Panc1 (cell line): ENCODE measurements around the gene MSMP.

Experiments used
- POLR2AphosphoS5 ChIP-seq: IDR thresholded peaks from 2 replicates; pipeline ENCODE4 v1.6.1; 2012; ENCODE audit warnings: mild to moderate bottlenecking, low read depth, low read length, moderate library complexity
- TCF7L2 ChIP-seq: IDR thresholded peaks from 2 replicates; pipeline ENCODE4 v1.6.1; 2011; ENCODE audit warnings: mild to moderate bottlenecking, low read depth, low read length, inconsistent platforms
- TF ChIP-seq, protein P1 (sequence below): fragments of 450-650 bp; IDR thresholded peaks from 2 replicates; pipeline ENCODE4 v1.5.1; 2017; ENCODE audit warnings: mild to moderate bottlenecking
- TF ChIP-seq, protein P2 (sequence below), 2 experiments: IDR thresholded peaks; 2 replicates each; pipeline ENCODE4 v1.6.1; 2011 to 2012; ENCODE audit warnings: low read depth in 2 of 2, control low read depth in 1 of 2, low read length in 1 of 2, mild to moderate bottlenecking in 1 of 2, moderate library complexity in 1 of 2; ENCODE audit not compliant: insufficient read depth in 1 of 2

DNA sequence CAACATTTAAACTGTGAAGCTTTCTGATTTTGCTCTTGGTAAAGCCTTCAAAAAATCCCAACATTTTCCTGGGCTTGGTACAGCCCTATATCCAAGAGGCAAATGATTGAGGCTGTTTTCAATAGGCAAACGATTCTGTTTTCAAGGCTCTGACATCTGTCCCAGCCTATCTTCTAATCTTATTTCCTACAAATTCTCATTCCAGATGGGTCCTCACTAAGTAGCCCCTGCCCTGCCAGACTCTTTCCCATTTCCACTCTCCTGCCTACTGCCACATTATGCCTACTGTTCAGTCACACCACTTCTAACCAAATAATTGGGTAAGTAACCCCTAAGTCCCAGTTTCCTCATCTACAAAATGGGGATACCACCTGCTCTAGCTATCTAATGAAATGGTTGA is 8.5 kb downstream of the MSMP start:
- TF ChIP-seq, protein P1, sequence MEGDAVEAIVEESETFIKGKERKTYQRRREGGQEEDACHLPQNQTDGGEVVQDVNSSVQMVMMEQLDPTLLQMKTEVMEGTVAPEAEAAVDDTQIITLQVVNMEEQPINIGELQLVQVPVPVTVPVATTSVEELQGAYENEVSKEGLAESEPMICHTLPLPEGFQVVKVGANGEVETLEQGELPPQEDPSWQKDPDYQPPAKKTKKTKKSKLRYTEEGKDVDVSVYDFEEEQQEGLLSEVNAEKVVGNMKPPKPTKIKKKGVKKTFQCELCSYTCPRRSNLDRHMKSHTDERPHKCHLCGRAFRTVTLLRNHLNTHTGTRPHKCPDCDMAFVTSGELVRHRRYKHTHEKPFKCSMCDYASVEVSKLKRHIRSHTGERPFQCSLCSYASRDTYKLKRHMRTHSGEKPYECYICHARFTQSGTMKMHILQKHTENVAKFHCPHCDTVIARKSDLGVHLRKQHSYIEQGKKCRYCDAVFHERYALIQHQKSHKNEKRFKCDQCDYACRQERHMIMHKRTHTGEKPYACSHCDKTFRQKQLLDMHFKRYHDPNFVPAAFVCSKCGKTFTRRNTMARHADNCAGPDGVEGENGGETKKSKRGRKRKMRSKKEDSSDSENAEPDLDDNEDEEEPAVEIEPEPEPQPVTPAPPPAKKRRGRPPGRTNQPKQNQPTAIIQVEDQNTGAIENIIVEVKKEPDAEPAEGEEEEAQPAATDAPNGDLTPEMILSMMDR, result no peak
- TF ChIP-seq POLR2AphosphoS5, result no peak
- no peak for TF ChIP-seq TCF7L2
- TF ChIP-seq, protein P2, sequence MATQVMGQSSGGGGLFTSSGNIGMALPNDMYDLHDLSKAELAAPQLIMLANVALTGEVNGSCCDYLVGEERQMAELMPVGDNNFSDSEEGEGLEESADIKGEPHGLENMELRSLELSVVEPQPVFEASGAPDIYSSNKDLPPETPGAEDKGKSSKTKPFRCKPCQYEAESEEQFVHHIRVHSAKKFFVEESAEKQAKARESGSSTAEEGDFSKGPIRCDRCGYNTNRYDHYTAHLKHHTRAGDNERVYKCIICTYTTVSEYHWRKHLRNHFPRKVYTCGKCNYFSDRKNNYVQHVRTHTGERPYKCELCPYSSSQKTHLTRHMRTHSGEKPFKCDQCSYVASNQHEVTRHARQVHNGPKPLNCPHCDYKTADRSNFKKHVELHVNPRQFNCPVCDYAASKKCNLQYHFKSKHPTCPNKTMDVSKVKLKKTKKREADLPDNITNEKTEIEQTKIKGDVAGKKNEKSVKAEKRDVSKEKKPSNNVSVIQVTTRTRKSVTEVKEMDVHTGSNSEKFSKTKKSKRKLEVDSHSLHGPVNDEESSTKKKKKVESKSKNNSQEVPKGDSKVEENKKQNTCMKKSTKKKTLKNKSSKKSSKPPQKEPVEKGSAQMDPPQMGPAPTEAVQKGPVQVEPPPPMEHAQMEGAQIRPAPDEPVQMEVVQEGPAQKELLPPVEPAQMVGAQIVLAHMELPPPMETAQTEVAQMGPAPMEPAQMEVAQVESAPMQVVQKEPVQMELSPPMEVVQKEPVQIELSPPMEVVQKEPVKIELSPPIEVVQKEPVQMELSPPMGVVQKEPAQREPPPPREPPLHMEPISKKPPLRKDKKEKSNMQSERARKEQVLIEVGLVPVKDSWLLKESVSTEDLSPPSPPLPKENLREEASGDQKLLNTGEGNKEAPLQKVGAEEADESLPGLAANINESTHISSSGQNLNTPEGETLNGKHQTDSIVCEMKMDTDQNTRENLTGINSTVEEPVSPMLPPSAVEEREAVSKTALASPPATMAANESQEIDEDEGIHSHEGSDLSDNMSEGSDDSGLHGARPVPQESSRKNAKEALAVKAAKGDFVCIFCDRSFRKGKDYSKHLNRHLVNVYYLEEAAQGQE (IDR thresholded peaks at IDR 0.05; ENCODE audit: insufficient read depth in 1 of 2, low read depth in 2 of 2, low read length in 1 of 2), result no peak
